SJCRH30 (cell line): ENCODE measurements around the gene MICAL3. TPM values are rescaled to one million over a fixed set of nuclear protein-coding genes. Genes with fewer than 3 reads are reported as not detected.
"Not testable (repeated sequence)": the region's sequence is repeated elsewhere in the genome, so short reads cannot be mapped to it uniquely, and the experiment has no call there.

Experiments
- DNase-seq, 2 experiments: peaks; one replicate each; pipeline ENCODE4 v3.0.0-alpha.2; 2015 to 2020
- H3K27ac ChIP-seq: fragments of 250-450 bp; sonication (Bioruptor Pico); 2 replicates; pipeline ENCODE4 v1.5.1; 2020; ENCODE audit warnings: mild to moderate bottlenecking, moderate library complexity
- H3K27me3 ChIP-seq: fragments of 250-450 bp; sonication (Bioruptor Pico); 2 replicates; pipeline ENCODE4 v1.5.1; 2020; ENCODE audit warnings: mild to moderate bottlenecking, moderate library complexity
- H3K36me3 ChIP-seq: fragments of 250-450 bp; sonication (Bioruptor Pico); 2 replicates; pipeline ENCODE4 v1.5.1; 2020; ENCODE audit warnings: mild to moderate bottlenecking, moderate library complexity
- H3K4me1 ChIP-seq: fragments of 250-450 bp; sonication (Bioruptor Pico); 2 replicates; pipeline ENCODE4 v1.5.1; 2020; ENCODE audit warnings: mild to moderate bottlenecking, moderate library complexity
- H3K4me3 ChIP-seq: fragments of 250-450 bp; sonication (Bioruptor Pico); 2 replicates; pipeline ENCODE4 v1.5.1; 2020; ENCODE audit warnings: mild to moderate bottlenecking, moderate library complexity
- H3K9me3 ChIP-seq: fragments of 250-450 bp; sonication (Bioruptor Pico); replicated peaks from 2 replicates; pipeline ENCODE4 v1.5.1; 2020; ENCODE audit warnings: mild to moderate bottlenecking, moderate library complexity
- total RNA-seq: library from RNA; depleted of rRNA; stranded (reverse); fragments of >200 nt; shearing (Covaris generic); gene quantifications from 2 replicates; pipeline ENCODE4 v1.2.3, GENCODE V29; 2014

The MICAL3 gene
- total RNA-seq, 1 experiment from 2014 or later: 26.1 TPM

DNA sequence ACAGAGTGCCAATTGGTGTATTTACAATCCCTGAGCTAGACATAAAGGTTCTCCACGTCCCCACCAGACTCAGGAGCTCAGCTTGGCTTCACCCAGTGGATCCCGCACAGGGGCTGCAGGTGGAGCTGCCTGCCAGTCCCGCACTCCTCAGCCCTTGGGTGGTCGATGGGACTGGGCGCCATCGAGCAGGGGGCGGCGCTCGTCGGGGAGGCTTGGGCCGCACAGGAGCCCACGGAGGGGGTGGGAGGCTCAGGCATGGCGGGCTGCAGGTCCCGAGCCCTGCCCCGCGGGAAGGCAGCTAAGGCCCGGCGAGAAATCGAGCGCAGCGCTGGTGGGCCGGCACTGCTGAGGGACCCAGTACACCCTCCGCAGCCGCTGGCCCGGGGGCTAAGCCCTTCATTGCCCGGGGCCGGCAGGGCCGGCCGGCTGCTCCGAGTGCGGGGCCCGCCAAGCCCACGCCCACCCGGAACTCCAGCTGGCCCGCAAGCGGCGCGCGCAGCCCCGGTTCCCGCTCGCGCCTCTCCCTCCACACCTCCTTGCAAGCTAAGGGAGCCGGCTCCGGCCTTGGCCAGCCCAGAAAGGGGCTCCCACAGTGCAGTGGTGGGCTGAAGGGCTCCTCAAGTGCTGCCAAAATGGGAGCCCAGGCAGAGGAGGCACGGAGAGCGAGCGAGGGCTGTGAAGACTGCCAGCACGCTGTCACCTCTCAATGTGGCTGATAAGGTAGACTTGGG is 29.0 kb upstream of the MICAL3 start:
- not testable (repeated sequence) for H3K27ac ChIP-seq

DNA sequence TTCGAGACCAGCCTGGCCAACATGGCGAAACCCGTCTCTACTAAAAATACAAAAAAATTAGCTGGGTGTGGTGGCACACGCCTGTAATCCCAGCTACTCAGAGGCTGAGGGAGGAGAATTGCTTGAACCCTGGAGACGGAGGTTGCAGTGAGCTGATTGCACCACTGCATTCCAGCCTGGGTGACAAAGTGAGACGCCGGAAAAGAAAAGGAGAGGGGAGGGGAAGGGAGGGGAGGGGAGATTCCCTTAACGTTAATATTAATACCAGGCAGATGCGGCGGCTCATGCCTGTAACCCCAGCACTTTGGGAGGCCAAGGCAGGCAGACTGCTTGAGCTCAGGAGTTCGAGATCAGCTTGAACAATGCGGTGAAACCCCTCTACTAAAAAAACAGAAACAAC is 26.8 kb upstream of the MICAL3 start:
- not testable (repeated sequence) for H3K9me3 ChIP-seq, H3K27me3 ChIP-seq, DNase-seq, H3K4me3 ChIP-seq, H3K27ac ChIP-seq, H3K36me3 ChIP-seq, H3K4me1 ChIP-seq

More for the DNA sequence above, 29.0 kb upstream of the MICAL3 start:
- DNase-seq, H3K9me3 ChIP-seq, H3K27me3 ChIP-seq, H3K36me3 ChIP-seq, H3K4me3 ChIP-seq: not testable (repeated sequence)
- peaks cover 20% of the 10 kb centered on the region for H3K4me1 ChIP-seq

DNA sequence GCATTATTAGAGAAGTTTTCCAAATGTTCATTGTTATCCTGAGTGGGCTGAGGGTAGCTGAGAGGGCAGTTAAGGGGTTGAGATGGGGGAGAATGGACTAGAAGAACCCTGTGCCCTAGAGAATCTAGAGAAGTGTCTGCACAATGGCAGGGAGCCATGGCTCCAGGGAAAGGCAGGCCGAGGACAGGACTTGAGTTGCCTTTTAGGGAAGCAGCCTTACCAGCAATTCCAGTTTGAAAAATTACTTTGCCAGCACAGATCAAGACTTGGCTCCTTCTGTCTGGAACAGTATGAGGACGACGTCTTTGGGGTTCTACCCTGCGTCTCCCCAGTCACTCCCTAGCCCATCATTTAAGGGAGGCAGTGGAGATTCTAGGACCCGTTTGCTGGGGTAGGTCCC is 25.7 kb upstream of the MICAL3 start:
- Histone ChIP-seq H3K36me3 (no peaks in the 10 kb centered on the region), H3K9me3 (no peaks in the 10 kb centered on the region), H3K4me3 (no peak overlapping the region), H3K4me1 (peaks cover 3% of the 10 kb centered on the region; the same call in 1 of the 2 replicates), H3K27ac (no peak overlapping the region), H3K27me3 (no peaks in the 10 kb centered on the region)
- DNase-seq: no peak

DNA sequence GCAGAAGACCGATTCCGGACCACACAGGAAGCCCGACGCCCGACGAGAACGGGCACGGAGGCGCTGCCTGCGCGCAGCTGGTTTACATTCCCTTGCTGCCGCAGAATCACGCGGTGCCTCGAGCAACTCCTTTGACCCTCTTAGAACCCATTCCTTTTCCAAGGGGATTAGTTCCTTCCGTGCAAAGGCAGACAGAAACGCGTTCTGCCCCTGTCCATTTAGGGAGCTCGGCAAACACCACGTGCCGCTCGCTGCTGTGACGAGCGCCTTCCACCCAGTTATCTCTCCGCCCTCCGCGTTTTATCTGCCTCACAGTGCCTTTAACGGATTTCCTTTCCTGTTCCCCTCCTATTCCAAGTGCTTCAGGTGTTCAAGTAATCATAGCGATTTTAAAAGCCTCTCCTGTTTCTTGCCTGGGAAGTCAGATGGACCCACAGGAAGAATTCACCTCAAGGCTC is 24.1 kb upstream of the MICAL3 start:
- H3K4me3 ChIP-seq: peak overlapping the region; percentile 51
- peak; percentile 71 to 77 for DNase-seq
- H3K27ac ChIP-seq: peak overlapping the region; percentile 19; the same call in 1 of the 2 replicates

DNA sequence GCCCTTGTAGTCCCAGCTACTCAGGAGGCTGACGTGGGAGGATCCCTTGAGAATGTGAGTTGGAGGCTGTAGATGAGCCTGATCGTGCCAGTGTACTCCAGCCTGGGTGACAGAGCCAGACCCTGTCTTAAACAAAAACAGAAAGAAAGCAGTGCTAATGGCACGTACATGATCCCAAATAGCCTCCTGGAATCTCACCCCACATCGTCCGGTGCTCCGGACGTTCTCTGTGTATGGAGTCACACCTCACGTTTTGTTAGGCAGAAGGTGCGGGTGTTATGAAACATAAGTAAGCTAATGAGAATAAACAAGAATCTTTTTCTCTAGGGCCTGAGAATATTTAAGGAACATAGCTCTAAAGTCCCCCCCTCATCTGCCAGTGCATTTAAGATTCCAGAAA is 23.7 kb upstream of the MICAL3 start:
- DNase-seq: no peak
- H3K27ac ChIP-seq: peak overlapping the region; percentile 19; the same call in 1 of the 2 replicates
- no peaks in the 10 kb centered on the region for H3K36me3 ChIP-seq
- peaks cover 7% of the 10 kb centered on the region; the same call in 1 of the 2 replicates for H3K4me1 ChIP-seq
- H3K27me3 ChIP-seq: no peaks in the 10 kb centered on the region
- H3K4me3 ChIP-seq: peak overlapping the region; percentile 51
- H3K9me3 ChIP-seq: no peaks in the 10 kb centered on the region

More for the DNA sequence above, 24.1 kb upstream of the MICAL3 start:
- Histone ChIP-seq H3K9me3 (no peaks in the 10 kb centered on the region), H3K4me1 (peaks cover 7% of the 10 kb centered on the region; the same call in 1 of the 2 replicates), H3K36me3 (no peaks in the 10 kb centered on the region), H3K27me3 (no peaks in the 10 kb centered on the region)

DNA sequence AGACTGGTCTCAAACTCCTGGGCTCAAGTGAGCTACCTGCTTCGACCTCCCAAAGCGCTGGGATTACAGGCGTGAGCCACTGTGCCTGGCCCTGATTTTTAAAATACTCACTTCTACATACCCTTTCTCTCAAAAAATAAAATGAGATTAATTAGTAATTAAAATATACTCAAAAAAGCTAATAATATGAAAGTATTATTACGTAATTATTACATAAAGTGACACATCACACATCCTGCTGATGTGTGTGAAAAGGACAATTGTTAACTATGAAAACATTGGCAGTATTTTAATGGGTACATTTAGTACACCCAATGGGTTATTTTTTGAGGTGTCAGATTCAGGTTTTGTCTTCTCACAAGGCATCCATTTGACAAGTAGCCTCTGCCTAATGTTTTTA is 21.4 kb upstream of the MICAL3 start:
- DNase-seq: no peak
- H3K4me1 ChIP-seq: peaks cover 7% of the 10 kb centered on the region; the same call in 1 of the 2 replicates
- no peak overlapping the region for H3K27ac ChIP-seq
- no peaks in the 10 kb centered on the region for H3K27me3 ChIP-seq
- no peaks in the 10 kb centered on the region for H3K36me3 ChIP-seq
- H3K9me3 ChIP-seq: no peaks in the 10 kb centered on the region
- H3K4me3 ChIP-seq: no peak overlapping the region

DNA sequence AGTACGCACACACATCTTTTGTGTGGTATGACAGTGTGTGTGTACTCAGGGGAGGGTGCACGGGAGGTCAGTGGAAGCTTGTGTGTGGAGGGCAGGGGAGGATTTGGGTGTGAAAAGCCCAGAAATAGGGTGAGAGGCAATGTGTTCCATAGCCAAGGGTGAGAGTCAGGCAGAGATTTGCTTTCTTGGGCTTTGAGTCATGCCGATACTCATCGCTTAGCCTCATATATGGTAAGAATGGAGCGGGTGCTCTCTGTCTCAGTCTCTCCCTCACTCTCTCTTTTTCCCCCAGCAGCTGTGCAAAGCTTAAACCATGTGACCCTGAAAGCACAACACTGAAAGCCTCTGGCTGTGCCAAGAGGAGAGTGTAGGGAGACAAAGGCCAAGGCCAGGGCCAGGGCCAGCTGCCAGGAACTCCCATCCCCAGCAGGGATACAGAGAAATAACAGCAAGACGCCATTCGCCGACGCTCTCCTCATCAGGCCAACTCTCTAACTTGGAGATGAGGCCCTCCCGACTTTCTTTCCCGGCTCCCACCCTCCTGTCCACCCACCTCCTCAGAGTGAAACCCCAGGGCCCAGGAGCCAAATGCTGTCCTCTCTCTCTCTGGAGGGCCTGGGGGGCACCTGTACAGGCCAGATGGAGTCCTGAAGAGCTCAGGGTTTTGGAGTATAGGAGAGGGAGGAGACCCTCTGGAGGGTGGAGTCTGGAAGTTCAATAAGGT is 20.3 kb upstream of the MICAL3 start:
- H3K4me3 ChIP-seq: no peak overlapping the region
- H3K4me1 ChIP-seq: peaks cover 7% of the 10 kb centered on the region; the same call in 1 of the 2 replicates
- no peaks in the 10 kb centered on the region for H3K27me3 ChIP-seq
- H3K27ac ChIP-seq: no peak overlapping the region
- DNase-seq: peak; percentile 54 to 65
- no peaks in the 10 kb centered on the region for H3K9me3 ChIP-seq
- no peaks in the 10 kb centered on the region for H3K36me3 ChIP-seq

DNA sequence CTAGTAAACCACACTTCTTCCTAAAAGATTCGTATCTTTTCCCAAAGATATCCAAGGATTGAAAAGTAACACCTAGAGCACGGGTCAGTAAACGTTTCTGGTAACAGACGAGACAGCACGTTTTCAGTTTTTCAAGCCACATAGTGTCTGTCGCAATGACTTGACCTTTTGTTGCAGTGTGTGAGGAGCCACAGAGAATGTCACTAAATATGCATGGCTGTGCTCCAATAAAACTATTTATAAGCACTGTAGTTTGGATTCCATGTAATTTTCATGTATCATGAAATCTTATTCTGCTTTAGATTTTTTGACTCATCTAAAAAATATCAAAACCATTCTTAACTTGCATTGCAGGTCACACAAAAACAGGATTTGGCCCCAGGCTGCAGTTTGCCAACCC is 18.3 kb upstream of the MICAL3 start:
- DNase-seq: no peak
- H3K27ac ChIP-seq: no peak overlapping the region
- H3K4me1 ChIP-seq: peaks cover 4% of the 10 kb centered on the region; the same call in 1 of the 2 replicates
- no peak overlapping the region for H3K4me3 ChIP-seq
- H3K9me3 ChIP-seq: no peaks in the 10 kb centered on the region
- no peaks in the 10 kb centered on the region for H3K27me3 ChIP-seq
- H3K36me3 ChIP-seq: no peaks in the 10 kb centered on the region

DNA sequence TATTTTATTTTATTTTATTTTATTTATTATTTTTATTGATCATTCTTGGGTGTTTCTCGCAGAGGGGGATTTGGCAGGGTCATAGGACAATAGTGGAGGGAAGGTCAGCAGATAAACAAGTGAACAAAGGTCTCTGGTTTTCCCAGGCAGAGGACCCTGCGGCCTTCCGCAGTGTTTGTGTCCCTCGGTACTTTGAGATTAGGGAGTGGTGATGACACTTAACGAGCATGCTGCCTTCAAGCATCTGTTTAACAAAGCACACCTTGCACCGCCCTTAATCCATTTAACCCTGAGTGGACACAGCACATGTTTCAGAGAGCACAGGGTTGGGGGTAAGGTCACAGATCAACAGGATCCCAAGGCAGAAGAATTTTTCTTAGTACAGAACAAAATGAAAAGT is 16.5 kb upstream of the MICAL3 start:
- not testable (repeated sequence) for H3K4me1 ChIP-seq, H3K27ac ChIP-seq, DNase-seq, H3K4me3 ChIP-seq, H3K27me3 ChIP-seq, H3K36me3 ChIP-seq, H3K9me3 ChIP-seq

DNA sequence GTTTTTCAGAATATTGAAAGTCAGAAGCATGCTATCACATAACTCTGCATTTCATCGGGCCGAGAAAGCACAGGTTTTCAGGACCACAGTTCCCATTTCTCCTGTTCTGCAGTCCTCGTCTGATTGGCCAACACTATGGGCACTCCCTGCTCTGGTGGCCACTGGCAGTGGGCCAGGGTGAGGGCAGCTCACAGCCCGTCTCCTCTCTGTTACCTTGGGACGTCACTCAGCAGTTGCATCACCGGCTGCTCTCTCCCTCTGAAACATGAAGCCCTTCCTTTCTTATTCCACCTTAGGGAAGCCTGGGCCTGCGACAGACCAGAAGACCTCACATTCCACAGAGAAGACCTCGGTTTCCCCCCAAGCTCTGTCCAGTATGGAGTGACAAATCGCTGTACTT is 11.4 kb upstream of the MICAL3 start:
- DNase-seq: peak; percentile 28 to 53
- H3K27me3 ChIP-seq: no peaks in the 10 kb centered on the region
- no peaks in the 10 kb centered on the region for H3K36me3 ChIP-seq
- H3K4me3 ChIP-seq: no peak overlapping the region
- H3K9me3 ChIP-seq: no peaks in the 10 kb centered on the region
- H3K27ac ChIP-seq: no peak overlapping the region
- H3K4me1 ChIP-seq: peaks cover 7% of the 10 kb centered on the region; the same call in 1 of the 2 replicates

DNA sequence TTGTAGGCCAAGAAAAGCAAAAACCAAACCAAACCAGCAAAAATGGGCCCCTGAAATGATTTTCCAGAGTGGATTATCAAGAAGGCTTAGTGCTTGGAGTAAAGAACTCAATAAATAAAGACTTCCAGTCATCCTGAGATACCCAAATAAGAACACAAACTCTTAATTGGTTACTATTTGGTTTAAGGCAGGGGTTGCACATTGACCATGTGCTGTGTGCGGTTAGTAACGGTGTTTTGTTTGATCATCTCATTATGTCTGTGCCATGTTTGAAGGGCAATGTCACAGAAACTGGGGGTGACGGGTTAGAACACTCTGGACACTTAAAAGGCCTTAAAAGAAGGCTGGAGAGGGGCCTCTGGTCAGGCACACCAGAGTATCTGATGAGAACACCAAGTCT is 9.7 kb upstream of the MICAL3 start:
- H3K27me3 ChIP-seq: no peaks in the 10 kb centered on the region
- no peaks in the 10 kb centered on the region for H3K36me3 ChIP-seq
- no peak overlapping the region for H3K27ac ChIP-seq
- no peak overlapping the region for H3K4me3 ChIP-seq
- H3K9me3 ChIP-seq: no peaks in the 10 kb centered on the region
- no peak for DNase-seq
- H3K4me1 ChIP-seq: peaks cover 7% of the 10 kb centered on the region; the same call in 1 of the 2 replicates

DNA sequence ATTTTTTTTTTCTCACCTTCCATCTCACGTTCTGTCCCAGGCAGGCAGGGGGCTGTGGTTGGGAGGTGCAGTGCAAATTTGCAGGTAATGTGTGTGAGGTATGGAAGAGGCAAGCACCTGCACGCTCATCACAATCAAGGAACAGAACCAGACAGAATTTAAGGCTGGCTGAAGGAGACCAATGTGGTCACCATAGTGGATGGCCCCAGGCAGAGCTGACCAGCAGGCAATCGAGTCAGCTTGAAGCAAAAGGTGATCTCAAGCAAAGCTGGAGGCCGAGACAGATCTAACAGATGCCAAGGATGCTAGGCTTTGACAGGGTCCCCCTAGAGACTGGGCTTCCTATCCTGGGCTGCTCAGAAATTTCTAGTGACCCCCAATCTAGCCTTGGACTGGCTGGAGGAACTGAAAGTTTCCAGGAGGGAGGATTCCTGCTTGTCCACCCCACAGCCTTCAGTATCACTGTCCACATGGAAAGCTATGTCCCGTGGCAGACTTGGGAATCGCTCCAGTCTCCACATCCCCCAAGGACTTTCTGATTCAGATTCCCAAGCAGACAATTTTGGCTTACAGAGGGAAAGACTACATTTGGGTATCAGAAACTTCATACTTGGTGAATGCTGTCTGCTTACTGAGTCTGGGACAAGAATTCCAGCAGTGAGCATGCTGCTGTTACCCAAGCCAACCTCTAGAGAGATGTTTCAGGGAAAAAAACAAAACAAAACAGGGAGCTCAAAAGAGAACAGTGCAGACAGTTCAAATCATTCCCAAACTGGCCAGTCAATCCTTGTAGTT is 9.0 kb upstream of the MICAL3 start:
- H3K4me1 ChIP-seq: peaks cover 7% of the 10 kb centered on the region; the same call in 1 of the 2 replicates
- no peak overlapping the region for H3K4me3 ChIP-seq
- H3K9me3 ChIP-seq: no peaks in the 10 kb centered on the region
- DNase-seq: no peak
- no peak overlapping the region for H3K27ac ChIP-seq
- H3K36me3 ChIP-seq: no peaks in the 10 kb centered on the region
- H3K27me3 ChIP-seq: no peaks in the 10 kb centered on the region

DNA sequence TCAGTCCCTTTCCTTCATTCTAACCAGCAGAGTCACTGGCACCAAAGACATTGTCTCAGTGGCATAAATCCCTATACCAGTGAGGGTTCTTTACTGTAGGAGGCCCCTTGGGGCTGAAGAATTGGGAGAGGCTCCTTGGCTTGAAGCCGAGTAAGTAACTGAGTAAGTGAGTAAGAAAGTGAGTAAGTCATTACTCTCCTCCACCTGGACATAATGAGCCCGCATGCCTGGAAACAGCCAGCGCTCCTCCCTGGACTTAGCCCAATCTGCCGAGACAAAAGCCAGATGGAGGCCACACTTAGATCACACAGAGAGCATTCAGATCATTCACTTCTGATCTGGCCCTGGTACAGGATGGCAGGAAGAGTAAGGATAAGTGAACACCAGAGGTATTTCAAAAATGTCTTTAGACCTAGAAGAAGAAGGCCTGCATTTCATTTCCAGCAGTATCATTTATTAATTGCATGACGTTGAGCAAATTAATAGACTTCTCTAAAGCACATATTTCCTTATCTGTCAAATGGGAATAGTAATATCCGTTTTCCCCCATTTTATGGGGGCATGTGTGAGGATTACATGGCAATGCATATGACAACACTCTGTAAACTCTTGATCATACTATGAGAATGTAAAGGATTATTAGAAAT is 8.2 kb upstream of the MICAL3 start:
- DNase-seq: no peak
- H3K9me3 ChIP-seq: no peaks in the 10 kb centered on the region
- H3K36me3 ChIP-seq: no peaks in the 10 kb centered on the region
- no peak overlapping the region for H3K27ac ChIP-seq
- H3K4me3 ChIP-seq: no peak overlapping the region
- H3K4me1 ChIP-seq: peaks cover 7% of the 10 kb centered on the region; the same call in 1 of the 2 replicates
- H3K27me3 ChIP-seq: no peaks in the 10 kb centered on the region
